Measurements from ENCODE around the gene TMEM185B.
"Not testable (repeated sequence)": the region's sequence is repeated elsewhere in the genome, so short reads cannot be mapped to it uniquely, and the experiment has no call there.

The TMEM185B gene
- total RNA-seq = 18.8 to 102 (median 64.8) reads per million in 9 experiments

DNA sequence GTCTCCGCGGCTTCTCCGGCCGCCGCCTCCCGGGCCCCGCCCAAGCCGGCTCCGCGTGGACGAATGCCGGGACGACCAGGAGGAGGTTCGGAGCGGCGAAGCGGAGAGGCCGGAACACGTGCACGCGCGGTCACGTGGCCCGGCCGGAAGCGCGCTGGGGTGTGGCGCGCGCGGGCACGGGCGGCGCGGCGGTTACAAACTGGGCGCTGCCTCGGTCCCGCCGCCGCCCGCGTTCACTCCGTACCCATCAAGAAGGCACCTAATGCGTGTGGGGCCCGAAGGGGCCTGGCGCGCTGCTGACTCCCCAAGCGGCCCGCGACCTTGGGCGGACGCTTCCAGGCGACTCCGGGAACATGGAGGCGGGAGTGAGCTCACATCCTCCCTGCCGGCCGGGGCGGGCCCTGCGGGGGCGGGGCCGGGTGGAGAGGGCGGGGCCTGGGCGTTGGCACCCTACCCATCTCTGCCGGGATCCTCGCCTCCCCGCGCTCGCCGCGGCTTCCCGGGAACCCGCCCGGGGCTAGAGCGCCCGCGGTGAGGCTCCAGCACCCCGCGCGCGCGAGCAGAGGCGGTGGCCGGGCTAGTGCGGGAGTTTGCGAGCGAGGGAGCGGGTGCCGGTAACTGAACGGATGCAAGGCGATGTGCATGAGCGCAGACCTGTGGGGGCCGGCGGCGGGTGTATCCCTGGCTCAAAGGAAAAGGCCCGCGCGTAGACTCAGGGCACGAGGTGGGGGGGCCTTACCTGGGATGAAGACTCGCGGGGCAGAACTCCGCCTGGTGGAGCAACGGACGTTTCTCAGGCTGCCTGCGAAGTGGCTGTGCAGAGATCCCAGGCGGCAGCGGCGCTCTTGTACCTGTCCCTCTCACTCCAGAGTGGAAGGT, at the start of gene TMEM185B:
TSS of gene TMEM185B (minus strand) at position 367 of the 879 bp plus-strand sequence. CDS start 424 bp downstream, outside the sequence.
- Mint-ChIP-seq H3K4me3 (peak within 1 kb of the TSS; percentile 79 to 80), H3K9me3 (no peaks in the 10 kb centered on the region), H3K27me3 (no peaks in the 10 kb centered on the region), H3K4me1 (ENCODE audit: low read depth in 2 of 2) (peaks cover 30 to 40% of the 10 kb centered on the region in 2 donors), H3K36me3 (ENCODE audit: insufficient read depth) (peaks cover 11% of the 10 kb centered on the region), H3K27ac (peak within 1 kb of the TSS; percentile 89 to 95)
- DNase-seq (peak; percentile 86 to 91 (median 90)), ATAC-seq (replicated peaks) (peak; percentile 93)

- no peak overlapping the region for H3K4me3 Mint-ChIP-seq
- DNase-seq (no peak), ATAC-seq (replicated peaks) (no peak)
- no peak overlapping the region for H3K27ac Mint-ChIP-seq
- H3K9me3 Mint-ChIP-seq = no peaks in the 10 kb centered on the region
- H3K36me3 Mint-ChIP-seq (ENCODE audit: insufficient read depth) = no peaks in the 10 kb centered on the region
- peaks cover 10 to 24% of the 10 kb centered on the region in 2 donors for H3K4me1 Mint-ChIP-seq (ENCODE audit: low read depth in 2 of 2)
- no peaks in the 10 kb centered on the region for H3K27me3 Mint-ChIP-seq
Measured at GRCh38 chr2:120271711-120272379, 48.6 kb upstream of the TMEM185B start.

GRCh38 chr2:120269816-120270215, 46.6 kb upstream of the TMEM185B start:
- Mint-ChIP-seq H3K4me1 (ENCODE audit: low read depth in 2 of 2) (peaks cover 12 to 27% of the 10 kb centered on the region in 2 donors), H3K36me3 (ENCODE audit: insufficient read depth) (no peaks in the 10 kb centered on the region), H3K4me3 (no peak overlapping the region), H3K27ac (no peak overlapping the region), H3K27me3 (no peaks in the 10 kb centered on the region), H3K9me3 (no peaks in the 10 kb centered on the region)
- ATAC-seq (replicated peaks) (no peak), DNase-seq (no peak)

GRCh38 chr2:120269076-120269744, 46.0 kb upstream of the TMEM185B start:
- Mint-ChIP-seq H3K36me3 (ENCODE audit: insufficient read depth) (no peaks in the 10 kb centered on the region), H3K27me3 (no peaks in the 10 kb centered on the region), H3K27ac (no peak overlapping the region), H3K9me3 (no peaks in the 10 kb centered on the region), H3K4me3 (no peak overlapping the region), H3K4me1 (ENCODE audit: low read depth in 2 of 2) (peaks cover 14 to 29% of the 10 kb centered on the region in 2 donors)
- no peak for DNase-seq
- no peak for ATAC-seq (replicated peaks)

GRCh38 chr2:120267348-120267747, 44.1 kb upstream of the TMEM185B start:
- H3K27ac Mint-ChIP-seq = no peak overlapping the region
- DNase-seq = no peak
- H3K4me3 Mint-ChIP-seq = no peak overlapping the region
- no peaks in the 10 kb centered on the region for H3K27me3 Mint-ChIP-seq
- H3K36me3 Mint-ChIP-seq (ENCODE audit: insufficient read depth) = no peaks in the 10 kb centered on the region
- H3K9me3 Mint-ChIP-seq = no peaks in the 10 kb centered on the region
- peaks cover 14 to 29% of the 10 kb centered on the region in 2 donors for H3K4me1 Mint-ChIP-seq (ENCODE audit: low read depth in 2 of 2)
- no peak for ATAC-seq (replicated peaks)

DNA sequence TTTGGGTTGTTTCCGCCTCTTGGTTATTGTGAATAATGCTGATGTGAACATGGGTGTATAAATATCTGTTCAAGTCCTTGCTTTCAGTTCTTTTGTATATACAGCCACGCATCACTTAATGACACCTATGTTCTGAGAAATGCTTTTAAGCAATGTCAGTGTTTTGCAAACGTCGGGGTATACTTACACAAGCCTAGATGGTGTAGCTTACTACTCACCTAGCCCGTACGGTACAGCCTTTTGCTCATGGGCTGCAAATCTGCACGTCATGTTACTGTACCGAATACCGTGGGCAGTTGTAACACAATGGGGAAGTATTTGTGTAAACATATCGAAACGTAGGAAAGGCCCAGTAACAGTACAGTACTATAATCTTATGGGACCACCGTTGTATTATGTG, 41.8 kb upstream of the TMEM185B start:
- Mint-ChIP-seq H3K9me3 (peaks cover 2 to 7% of the 10 kb centered on the region in 2 donors), H3K27me3 (no peaks in the 10 kb centered on the region), H3K4me3 (no peak overlapping the region), H3K36me3 (ENCODE audit: insufficient read depth) (no peaks in the 10 kb centered on the region), H3K27ac (no peak overlapping the region), H3K4me1 (ENCODE audit: low read depth in 2 of 2) (peaks cover 12 to 21% of the 10 kb centered on the region in 2 donors)
- ATAC-seq (replicated peaks) (no peak), DNase-seq (no peak)

DNA sequence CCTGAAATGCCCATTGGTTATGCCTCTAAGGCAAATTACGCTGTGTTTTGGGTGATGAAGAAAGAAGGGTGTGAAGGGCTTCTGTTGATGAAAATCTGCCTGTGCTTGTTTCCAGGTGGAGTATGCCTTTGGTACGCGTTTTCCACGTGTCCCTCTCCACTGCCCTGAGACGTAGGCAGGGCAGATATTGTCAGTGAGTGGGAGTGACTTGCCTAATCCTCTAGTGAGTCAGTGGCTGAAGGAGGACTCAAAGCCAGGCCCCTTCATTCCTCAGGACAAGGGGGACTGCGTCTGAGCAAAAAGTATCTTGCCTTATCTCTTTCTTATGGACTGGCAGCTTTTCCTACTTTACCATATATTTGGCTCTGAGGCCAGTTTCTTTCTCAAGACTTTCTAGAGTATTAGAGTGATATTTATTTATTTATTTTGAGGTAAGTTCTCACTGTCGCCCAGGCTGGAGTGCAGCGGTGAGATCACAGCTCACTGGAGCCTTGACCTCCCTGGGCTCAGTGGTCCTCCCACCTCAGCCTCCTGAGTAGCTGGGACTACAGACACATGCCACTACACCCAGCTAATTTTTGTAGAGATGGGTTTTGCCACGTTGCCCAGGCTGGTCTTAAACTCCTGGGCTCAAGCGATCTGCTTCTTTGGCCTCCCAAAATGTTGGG, 39.7 kb upstream of the TMEM185B start:
- H3K4me1 Mint-ChIP-seq (ENCODE audit: low read depth in 2 of 2) = peaks cover 19 to 24% of the 10 kb centered on the region in 2 donors
- H3K27me3 Mint-ChIP-seq = no peaks in the 10 kb centered on the region
- DNase-seq = no peak
- ATAC-seq (replicated peaks) = no peak
- no peaks in the 10 kb centered on the region for H3K36me3 Mint-ChIP-seq (ENCODE audit: insufficient read depth)
- H3K27ac Mint-ChIP-seq = no peak overlapping the region
- peaks cover 2 to 7% of the 10 kb centered on the region in 2 donors for H3K9me3 Mint-ChIP-seq
- H3K4me3 Mint-ChIP-seq = no peak overlapping the region

GRCh38 chr2:120262150-120262549, 39.0 kb upstream of the TMEM185B start:
- no peaks in the 10 kb centered on the region for H3K27me3 Mint-ChIP-seq
- ATAC-seq (replicated peaks) = no peak

DNA sequence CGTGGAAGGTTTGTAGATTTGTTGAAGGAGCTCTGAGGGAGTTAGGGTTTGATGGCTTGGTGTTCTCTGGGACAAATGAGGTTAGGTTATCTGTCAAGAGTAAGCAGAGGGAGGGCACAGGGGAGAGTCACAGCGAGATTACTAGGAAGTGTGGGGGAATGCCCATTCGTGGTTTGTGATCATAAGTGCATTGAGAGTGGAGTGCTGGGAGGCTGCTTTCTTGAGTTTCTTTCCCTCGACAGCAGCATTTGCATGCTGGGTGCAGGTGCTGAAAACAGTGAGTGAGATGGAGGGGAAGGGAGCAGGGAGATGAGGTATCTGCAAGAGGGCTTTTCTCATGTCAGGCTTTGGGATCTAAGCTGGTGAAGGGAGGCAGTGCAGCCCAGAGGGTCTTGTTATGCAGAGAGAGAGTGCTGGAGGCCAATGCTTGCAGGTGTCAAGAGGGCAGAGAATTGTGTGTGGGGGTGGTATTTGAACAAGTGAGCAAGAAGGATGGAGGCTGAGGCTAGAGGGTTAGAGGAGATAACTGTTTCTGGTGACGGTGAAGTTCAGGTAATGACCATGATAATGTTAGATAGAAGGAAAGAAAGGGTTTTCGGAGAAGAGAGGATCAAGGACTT, 38.3 kb upstream of the TMEM185B start:
- peaks cover 2 to 7% of the 10 kb centered on the region in 2 donors for H3K9me3 Mint-ChIP-seq
- no peak overlapping the region for H3K4me3 Mint-ChIP-seq
- peaks cover 25 to 27% of the 10 kb centered on the region in 2 donors for H3K4me1 Mint-ChIP-seq (ENCODE audit: low read depth in 2 of 2)
- H3K27ac Mint-ChIP-seq = no peak overlapping the region
- DNase-seq = no peak
- ATAC-seq (replicated peaks) = no peak
- no peaks in the 10 kb centered on the region for H3K36me3 Mint-ChIP-seq (ENCODE audit: insufficient read depth)
- H3K27me3 Mint-ChIP-seq = no peaks in the 10 kb centered on the region

More at GRCh38 chr2:120262150-120262549, 39.0 kb upstream of the TMEM185B start:
- Mint-ChIP-seq H3K9me3 (peaks cover 2 to 7% of the 10 kb centered on the region in 2 donors), H3K27ac (no peak overlapping the region), H3K36me3 (ENCODE audit: insufficient read depth) (no peaks in the 10 kb centered on the region), H3K4me3 (no peak overlapping the region), H3K4me1 (ENCODE audit: low read depth in 2 of 2) (peaks cover 23 to 29% of the 10 kb centered on the region in 2 donors)
- DNase-seq = no peak

- DNase-seq (no peak), ATAC-seq (replicated peaks) (no peak)
- no peaks in the 10 kb centered on the region for H3K36me3 Mint-ChIP-seq (ENCODE audit: insufficient read depth)
- H3K27me3 Mint-ChIP-seq = no peaks in the 10 kb centered on the region
- peaks cover 32 to 35% of the 10 kb centered on the region in 2 donors for H3K4me1 Mint-ChIP-seq (ENCODE audit: low read depth in 2 of 2)
- no peak overlapping the region for H3K4me3 Mint-ChIP-seq
- peak overlapping the region in 1 of 2 donors; percentile 59 for H3K27ac Mint-ChIP-seq
- H3K9me3 Mint-ChIP-seq = peaks cover 2 to 7% of the 10 kb centered on the region in 2 donors
Measured at GRCh38 chr2:120260736-120261135, 37.5 kb upstream of the TMEM185B start.

DNA sequence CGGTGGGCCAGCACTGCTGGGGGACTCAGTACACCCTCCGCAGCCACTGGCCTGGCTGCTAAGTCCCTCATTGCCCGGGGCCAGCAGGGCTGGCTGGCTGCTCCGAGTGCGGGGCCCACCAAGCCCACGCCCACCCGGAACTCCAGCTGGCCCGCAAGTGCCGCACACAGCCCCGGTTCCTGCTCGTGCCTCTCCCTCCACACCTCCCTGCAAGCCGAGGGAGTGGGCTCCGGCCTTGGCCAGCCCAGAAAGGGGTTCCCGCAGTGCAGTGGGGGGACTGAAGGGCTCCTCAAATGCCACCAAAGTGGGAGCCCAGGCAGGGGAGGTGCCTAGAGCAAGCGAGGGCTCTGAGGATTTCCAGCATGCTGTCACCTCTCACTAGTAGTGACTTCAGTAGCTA, 36.7 kb upstream of the TMEM185B start:
- DNase-seq; H3K27me3 Mint-ChIP-seq; H3K9me3 Mint-ChIP-seq; H3K36me3 Mint-ChIP-seq (ENCODE audit: insufficient read depth); H3K27ac Mint-ChIP-seq; ATAC-seq (replicated peaks); H3K4me3 Mint-ChIP-seq: not testable (repeated sequence)
- peaks cover 31 to 37% of the 10 kb centered on the region in 2 donors for H3K4me1 Mint-ChIP-seq (ENCODE audit: low read depth in 2 of 2)

- Mint-ChIP-seq H3K27me3 (no peaks in the 10 kb centered on the region), H3K4me3 (no peak overlapping the region), H3K27ac (peak overlapping the region in 1 of 2 donors; percentile 47), H3K9me3 (peaks cover 2 to 7% of the 10 kb centered on the region in 2 donors), H3K4me1 (ENCODE audit: low read depth in 2 of 2) (peaks cover 42 to 51% of the 10 kb centered on the region in 2 donors), H3K36me3 (ENCODE audit: insufficient read depth) (peaks cover 5% of the 10 kb centered on the region)
- ATAC-seq (replicated peaks) = no peak
- no peak for DNase-seq
Measured at GRCh38 chr2:120258196-120258595, 35.0 kb upstream of the TMEM185B start.
